RKO (cell line): ENCODE results near the gene FXYD5.

Source experiments
- DNase-seq: peaks from one replicate; pipeline ENCODE4 v3.0.0-alpha.2; 2016; ENCODE audit warnings: low spot score

The FXYD5 gene, protein sequence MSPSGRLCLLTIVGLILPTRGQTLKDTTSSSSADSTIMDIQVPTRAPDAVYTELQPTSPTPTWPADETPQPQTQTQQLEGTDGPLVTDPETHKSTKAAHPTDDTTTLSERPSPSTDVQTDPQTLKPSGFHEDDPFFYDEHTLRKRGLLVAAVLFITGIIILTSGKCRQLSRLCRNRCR

DNA sequence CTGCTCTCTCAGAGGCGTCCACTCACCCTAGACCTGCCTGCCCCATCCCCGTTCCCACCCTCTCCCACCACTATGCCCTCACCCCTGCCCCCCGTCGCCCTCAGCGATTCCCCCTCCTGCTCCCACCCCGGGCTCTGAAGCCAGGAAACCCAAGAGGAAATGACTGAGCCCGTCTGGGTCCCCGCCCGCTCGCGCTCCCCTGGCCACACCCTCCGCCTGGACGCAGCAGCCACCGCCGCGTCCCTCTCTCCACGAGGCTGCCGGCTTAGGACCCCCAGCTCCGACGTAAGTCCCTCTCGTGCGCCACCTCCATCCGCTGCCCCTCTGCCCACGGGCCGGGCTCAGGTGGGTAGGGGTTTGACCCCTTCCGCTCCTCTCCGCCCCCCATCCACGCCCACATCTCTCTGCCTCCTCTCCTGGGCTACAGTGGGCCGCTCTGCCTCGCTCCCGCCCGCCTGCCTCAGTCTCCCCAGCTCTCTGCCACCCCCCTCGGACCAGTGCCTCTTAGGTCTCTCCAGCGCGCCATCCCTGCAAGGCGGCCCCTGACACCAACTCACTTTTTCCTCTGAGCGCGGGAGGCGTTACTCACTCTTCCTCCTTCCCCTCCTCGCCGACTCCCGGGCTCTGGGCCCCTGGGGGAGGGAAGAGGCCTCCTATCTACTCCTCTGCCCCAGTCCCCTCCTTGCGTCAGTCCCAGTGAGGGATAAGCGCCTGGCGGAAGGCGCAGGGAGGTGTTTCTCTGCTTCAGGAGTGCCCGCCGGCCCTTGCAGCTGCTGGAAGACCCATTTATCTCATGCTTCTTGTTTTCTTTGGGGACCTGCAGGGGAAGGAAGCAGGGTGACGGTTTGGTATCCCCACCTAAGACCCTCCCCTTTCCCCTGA, at the start of gene FXYD5:
Gene FXYD5 (plus strand): TSS at position 211 of the 882 bp plus-strand sequence. CDS start 816 bp downstream, outside the sequence.
- DNase-seq: peak; percentile 89

DNA sequence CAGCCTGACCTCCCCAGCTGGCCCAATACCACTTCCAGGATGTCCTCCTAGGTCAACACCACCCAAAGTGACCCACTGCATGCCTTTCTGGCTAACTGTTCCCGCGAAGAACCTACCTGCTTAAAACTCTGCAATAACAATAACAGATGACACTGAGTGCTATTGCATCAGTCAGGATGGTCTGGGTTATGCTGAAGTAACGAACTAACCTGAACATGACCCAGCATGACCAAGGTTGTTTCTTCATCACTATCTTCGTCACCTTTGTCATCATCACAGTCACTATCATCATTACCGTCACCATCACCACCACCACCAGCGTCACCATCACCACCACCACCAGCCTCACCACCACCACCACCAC, 49.5 kb upstream of the FXYD5 start:
- DNase-seq: no peak

DNA sequence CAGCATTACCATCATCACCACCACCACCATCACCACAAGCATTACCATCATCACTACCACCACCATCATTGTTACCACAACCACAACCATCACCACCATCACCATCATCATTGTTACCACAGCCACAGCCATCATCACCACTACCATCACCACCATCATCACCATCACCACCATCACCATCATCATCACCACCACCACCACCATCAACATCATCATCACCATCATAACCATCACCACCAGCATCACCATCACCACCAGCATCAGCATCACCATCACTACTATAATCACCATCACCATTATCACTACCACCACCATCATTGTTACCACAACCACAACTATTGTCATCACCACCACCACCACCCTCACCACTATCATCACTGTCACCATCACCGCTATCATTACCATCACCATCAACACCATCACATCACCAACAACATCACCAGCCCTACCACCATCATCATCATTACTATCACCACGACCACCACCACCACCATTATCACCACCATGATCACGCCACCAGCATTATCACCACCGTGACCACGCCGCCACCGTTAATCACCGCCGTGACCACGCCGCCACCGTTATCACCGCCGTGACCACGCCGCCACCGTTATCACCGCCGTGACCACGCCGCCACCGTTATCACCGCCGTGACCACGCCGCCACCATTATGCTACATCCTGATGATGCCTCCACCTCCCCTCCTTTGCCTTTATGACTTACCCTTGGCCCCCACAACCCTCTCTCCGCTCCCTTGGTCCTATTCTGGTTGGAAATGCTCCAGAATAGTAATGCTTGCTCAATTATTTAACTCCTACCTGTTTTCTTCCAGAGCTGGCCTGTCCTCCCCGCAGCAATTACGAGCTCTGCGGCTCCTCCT, 48.9 kb upstream of the FXYD5 start:
- DNase-seq: no peak

DNA sequence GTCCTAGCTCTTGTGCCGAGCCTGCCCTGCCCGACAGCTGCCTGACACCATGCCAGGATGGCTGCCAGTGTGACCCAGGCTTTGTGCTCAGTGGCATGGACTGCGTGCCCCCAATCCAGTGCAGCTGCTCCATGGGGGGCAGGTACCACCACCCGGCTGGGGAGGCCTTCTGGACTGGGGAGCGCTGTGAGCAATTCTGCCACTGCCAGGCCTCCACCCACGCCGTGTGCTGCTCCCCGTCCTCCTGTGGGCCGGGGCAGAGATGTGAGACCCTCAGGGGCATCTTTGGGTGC, 48.3 kb upstream of the FXYD5 start:
- DNase-seq: no peak

DNA sequence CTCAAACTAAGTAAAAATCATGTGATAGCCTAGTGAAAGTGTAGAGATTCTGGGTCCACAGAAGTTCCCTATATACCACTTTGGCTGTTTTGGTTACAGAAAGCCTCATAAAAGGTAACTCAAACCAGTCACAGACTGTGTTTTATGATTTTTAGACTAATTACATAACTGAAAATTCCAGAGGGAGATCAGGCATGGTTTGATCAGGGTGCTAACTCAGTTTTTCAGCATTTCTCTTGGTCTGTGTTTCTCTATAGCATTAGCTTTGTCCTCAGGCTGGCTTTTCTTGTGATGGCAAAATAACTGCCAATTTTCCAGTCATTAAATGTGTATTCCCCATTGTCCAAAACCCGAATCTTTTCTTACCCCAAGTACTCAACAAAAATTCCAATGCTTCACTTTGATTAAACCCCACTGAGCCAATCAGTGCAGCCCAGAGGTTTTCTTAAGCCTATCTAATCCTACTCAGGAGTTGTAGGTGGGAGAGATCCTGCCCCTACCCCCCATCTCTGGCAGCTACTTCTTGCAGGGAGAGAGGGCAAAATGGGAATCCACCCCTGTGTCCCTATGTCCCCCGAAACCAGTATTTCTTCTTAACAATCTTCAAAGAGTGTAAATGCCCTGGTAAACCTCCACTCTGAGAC, 47.5 kb upstream of the FXYD5 start:
- no peak for DNase-seq

DNA sequence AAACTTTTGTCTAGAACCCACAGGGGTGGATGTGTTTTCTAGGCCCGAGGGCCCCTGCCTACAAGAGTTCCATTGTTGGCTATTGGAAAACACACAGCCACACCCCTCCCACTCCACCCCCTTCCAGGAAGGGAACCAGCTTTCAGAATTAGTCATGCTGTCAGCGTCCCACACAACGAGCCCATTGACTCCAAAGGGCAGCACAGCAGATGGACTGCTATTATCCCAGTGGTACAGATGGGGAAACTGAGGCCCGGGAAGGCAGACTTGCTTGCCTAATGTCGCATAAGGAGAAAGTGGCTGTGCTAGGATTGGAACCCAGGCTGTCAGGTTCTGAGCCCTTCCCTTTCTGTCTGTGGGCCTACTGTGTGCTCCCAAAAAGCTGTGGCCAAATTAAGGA, 47.0 kb upstream of the FXYD5 start:
- DNase-seq: no peak

DNA sequence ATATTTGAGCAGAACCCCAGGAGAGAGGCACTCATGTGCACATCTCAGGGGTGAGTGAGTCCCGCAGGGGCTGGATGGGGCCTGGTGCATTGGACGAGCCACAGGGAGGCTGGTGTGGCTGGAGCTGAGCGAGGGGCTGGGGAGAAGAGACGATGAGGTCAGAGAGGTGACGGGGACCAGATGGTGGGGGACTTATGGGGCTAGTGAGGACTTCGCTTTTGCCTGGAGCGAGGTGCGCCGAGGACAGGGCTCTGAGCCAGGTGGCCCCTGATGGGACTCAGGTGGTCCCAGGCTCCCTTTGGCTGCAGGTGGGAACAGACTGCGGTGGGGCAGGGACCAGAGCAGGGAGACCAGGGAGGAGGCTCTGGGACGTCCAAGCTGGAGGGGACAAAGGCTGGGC, 45.8 kb upstream of the FXYD5 start:
- DNase-seq: no peak

DNA sequence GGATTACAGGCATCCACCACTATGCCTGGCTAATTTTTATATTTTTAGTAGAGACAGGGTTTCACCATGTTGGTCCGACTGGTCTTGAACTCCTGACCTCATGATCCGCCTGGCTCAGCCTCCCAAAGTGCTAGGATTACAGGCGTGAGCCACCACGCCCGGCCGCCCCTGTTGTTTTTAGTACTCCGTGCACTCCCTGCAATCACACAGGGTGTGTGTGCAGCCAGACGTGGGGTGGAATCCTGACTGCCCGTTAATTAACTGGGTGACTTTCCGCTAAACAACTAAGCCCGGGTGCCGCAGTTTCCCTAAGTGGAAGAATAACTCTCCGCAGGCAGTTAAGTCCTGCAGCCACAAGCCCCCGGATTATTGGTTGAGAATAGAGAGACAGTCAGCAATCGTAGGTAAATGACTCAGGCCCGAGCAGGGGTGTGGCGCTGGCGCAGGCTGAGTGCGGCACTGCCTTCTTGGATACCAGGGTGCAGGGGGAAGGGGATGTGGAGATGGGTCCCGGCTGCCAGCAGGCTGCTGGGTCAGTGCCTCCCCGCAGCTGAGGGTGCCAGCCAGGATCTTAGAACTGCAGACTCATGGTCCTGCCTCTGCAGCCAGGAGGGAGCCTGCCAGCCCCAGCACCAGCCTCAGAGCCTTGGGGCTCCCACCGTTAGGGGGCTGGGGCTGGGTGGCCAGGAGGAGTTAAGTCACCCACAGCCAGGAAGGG, 45.0 kb upstream of the FXYD5 start:
- no peak for DNase-seq

DNA sequence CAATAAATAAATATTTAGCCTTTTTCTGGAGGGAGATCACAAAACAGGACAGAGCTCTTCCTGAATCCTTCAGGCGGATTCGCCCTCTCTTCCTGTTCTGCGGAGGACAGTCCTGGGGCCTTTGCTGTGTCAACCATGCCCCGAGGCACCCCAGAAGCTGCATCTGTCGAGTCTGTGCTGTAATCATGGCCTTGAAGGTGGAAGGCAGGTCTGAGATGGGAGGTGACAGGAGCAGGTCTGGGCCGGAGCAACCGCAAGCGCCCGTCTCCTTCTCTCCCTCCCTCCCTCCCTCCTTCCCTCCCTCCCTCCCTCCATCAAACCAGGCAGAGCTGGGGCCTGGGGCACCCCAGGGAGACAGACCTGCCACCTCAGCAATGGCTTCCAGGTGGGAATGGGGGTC, 43.6 kb upstream of the FXYD5 start:
- DNase-seq: no peak

DNA sequence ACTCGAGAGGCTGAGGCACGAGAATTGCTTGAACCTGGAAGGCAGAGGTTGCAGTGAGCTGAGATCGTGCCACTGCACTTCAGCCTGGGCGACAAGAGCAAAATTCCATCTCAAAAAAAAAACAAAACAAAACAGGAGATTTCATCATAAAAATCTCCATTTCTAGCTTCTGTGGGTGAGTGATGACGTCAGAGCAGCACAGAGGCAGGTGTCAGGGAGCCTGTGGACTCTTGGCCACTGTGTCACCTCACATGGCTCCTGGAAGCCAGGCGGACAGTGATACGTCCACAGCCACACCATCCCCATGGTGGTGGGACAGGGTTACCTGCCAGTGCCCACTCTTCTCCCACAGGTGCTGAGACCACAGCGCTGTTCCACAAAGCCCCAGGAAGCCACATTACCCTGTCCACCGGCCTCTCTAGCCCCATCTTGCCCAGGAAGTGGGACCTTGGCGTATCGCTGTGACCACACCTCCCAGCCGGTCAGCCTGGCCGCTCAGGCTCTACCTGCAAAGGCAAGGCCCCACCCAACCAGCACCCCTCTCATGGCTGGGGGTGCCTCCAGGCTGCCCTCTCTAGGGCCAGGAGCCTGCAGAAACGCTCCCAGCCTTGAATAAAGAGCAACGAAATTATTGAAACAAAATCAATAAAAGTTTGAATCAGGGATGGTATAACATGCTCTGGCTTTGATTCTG, 41.4 kb upstream of the FXYD5 start:
- DNase-seq: no peak

DNA sequence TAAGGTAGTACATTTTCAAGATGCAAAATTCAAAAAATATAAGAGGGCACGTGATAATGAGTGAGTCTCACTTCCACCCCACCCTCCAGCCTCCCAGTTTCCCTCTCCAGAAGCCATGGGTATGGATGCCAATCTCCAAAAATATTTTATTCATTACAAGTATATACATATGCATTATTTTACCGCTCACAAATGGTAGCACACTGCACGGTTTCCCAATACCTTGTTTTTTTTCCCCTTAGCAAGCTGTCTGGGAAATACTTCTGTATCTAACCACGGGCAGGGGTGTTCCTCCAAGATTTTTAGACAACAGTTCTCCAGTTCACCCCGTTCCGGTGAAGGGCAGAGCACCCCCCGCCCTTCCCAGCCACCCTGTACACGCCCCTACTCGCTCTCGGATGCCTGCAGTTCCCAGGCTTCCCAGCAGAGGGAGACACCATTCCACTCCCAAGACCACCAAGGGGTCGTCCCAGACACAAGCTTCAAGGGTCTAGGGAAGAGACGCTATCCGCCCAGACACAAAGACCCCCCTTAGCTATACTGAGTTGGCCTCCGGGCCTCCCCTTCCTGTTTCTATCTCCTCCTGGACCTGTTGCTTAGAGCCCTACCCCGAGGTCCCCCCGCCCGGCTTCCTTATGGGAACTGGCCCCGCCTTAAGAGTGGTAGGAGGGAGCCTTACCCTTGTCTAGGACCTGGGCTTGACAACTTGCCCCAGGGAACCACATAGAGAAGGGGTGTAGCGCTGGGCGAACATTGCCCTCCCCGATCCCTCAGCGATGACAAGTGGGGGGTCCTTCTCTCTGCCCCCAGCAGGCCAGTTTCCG, 40.0 kb upstream of the FXYD5 start:
- no peak for DNase-seq

DNA sequence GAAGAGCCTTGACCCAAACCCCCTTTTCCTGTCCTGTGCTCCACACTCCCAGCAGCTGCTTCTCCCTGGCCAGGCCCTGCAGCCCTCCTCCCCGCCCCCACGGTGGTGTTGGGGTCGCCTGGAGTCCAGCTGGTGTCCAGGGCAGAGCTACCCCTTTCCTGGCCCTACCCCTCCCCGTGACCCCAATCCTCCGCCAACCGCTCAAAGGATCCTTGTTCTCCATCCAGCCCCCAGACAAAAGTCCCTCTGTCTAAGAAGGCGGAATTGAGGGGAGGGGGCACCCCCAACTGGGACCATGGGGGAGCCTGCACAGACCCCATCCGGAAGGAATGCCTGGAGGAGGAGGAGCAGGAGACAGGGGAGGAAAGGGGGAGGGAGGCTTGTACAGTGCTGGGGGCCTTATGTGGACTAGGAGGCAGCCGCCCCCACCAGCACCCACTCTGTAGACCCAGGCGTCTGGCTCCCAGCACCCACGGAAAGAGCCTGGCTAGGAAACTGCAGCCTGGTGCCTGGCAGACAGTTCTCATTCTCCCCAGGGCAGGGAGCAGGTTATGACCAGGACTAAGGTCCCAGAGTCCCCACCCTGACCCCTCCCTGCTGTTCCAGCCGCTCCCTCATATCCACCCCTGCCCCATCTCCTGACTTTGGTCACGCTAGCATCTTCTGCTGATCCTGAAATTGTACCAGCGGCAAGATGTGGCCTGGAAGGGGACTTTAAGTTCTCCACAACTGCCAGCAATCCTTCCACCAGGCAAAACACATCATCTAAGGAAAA, 39.2 kb upstream of the FXYD5 start, which contains the start of gene FXYD3:
Gene FXYD3 (plus strand): TSS at position 647 of the 775 bp plus-strand sequence. CDS start 3,554 bp downstream, outside the sequence.
- DNase-seq: no peak

DNA sequence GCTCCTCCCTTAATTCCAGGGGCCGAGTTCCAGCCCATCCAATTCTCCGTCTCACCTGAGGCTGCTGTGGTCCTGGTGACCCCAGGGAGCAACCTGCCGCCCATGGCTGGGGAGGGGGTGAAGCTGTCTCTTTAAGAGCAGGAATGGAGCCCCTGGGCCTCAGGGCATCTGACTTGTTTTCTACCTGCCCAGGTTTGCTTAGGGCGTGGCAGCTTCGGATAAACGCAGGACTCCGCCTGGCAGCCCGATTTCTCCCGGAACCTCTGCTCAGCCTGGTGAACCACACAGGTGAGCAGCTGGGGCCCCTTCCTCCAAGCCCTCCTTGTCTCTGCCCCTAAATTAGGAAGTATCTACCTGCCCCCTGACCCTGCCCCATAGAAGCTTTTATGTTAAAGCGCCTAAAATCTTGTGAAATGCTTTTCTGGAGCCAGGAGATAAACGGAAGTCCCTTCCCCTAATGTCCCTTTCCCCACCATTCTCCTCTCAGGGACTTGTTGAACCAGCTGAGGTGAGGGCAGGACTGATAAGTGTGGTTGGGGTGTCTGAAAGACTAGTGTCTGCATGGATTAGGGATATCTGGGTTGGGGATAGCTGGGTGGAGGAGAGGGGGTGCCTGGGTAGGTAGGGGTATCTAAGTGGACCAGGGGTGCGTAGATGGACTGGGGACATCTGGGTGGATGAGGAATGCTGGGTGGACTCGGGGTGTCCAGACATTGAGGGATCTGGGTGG, 38.3 kb upstream of the FXYD5 start:
- DNase-seq: no peak

DNA sequence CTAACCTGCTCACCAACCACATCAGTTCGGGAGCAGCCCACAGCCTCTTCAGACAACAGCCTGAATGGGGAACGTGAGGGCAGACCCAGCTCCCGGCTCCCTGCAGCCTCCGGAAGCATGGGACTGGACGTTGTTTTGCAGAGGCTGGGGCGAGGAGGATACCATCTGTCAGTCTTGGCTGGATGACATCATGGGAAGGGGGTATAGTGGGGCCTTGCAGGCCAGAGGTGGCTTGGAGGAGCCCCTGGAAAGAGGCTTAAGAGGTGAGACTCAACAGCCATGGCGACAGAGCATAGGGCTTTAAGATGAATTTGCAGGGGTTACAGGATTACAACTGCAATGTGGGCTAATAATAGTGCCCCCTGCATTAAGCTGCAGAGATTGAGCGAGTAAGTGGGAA, 37.4 kb upstream of the FXYD5 start:
- DNase-seq: no peak

DNA sequence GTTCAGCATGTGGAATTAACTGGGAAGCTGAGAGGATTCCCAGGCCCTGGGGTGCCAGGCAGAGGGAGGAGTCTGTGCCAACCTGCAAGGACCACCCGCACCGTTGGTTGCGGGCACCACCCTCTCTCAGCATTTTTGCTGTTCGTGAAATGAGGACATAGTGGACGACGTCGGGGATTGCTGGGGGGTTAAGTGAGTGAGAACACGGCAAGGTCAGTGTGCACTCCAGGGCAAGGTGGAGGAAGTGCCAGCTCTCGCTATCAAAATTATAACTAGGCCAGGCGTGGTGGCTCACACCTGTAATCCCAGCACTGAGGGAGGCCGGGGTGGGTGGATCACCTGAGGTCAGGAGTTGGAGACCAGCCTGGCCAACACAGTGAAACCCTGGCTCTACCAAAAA, 36.7 kb upstream of the FXYD5 start:
- no peak for DNase-seq

DNA sequence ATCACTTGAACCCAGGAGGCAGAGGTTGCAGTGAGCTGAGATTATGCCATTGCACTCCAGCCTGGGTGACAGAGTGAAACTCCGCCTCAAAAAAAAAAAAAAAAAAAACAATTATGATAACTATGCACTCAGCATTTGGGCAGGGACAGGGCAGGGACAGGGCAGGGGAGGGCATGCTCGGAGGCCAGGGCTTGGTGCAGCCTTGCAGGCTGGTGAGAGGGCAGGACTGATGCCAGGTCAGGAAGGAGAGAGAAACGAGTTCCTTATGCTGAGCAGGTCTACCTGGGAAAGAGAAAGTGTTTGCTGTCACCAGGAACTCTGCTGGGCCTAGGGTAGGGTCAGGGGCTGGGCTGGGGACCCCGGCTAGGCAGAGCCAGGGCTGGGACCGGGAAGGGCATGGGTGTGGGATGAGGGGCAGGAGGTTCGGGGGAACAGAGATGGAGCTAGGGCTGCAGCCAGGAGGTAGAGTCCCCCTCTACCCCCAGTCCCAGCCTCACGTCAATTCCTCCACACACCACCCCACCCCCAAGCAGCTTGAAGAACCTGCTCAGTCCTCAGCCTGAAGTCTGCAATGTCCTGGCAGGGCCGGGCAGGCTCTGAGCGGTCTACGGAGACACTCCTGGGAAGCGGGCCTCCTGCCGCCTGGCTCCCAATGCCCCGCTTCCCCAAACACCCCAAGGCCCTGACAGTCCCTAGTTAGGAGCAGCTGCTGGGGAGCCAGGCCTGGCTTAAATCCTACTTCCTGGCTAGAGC, 36.1 kb upstream of the FXYD5 start:
- DNase-seq: no peak

DNA sequence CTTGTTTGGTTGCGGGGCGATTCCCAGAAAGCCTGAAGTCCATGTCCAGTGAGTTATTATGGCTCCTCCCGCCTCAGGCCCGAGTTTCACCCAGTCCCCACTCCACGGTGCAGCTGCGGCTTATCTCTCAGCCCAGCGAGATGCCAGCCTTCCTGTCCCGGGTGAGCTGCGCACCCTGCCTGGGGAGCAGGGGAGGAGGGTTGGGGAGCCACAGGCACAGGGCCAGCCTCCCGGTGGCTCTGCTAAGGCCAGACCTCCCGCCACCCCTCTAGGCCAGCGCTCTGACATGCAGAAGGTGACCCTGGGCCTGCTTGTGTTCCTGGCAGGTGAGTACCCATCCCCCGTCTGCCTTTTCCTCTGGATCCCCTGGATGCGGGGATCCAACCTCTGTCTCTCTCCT, 35.4 kb upstream of the FXYD5 start:
- DNase-seq: no peak

DNA sequence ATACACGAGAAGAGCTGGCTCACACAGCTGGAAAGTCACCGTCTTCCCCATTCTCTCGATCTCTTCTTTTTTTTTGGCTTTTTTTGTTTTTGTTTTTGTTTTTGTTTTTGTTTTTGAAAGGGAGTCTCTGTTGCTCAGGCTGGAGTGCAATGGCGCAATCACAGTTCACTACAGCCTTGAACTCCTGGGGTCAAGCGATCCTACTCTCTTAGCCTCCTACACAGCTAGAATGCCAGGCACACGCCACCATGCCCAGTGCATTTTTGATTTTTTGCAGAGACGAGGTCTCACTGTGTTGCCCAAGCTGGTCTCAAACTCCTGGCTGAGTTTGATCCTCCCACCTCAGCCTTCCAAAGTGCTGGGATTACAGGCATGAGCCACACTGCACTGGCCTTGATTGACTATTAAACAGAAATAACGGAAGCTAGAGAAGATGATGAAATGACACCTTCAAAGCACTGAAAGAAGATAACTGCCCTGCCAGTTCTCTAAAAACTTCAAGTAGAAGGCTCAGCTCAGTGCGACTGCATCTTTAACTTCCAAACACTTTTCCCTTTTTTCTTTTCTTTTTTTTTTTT, 34.9 kb upstream of the FXYD5 start:
- no peak for DNase-seq
